CD14-positive monocyte (primary cell): Measurements from ENCODE around the gene GAGE10. TPM values are rescaled to one million over a fixed set of nuclear protein-coding genes. Genes with fewer than 3 reads are reported as not detected.

Source experiments
- DNase-seq, 3 donors: peaks; one replicate each; pipeline ENCODE4 v3.0.0-alpha.2; 2011 to 2022
- H2AFZ ChIP-seq: 2 replicates; pipeline ENCODE4 v1.6.0; 2012; ENCODE audit warnings: mild to moderate bottlenecking, low read depth, low read length, inconsistent platforms; ENCODE audit not compliant: insufficient read depth, poor library complexity, severe bottlenecking
- H3K27ac ChIP-seq, 2 donors: 1 replicate in 1 of 2; 2 replicates in 1 of 2; pipeline ENCODE4 v1.5.1; 2012 to 2013; ENCODE audit warnings: low read length in 2 of 2, control low read depth in 1 of 2, inconsistent platforms in 1 of 2, low read depth in 1 of 2, mild to moderate bottlenecking in 1 of 2
- H3K27me3 ChIP-seq, 2 donors: one replicate each; pipeline versions ENCODE4 v1.6.0 to v1.6.1; 2011 to 2013; ENCODE audit warnings: low read length in 2 of 2; ENCODE audit not compliant: control insufficient read depth in 2 of 2, insufficient read depth in 2 of 2
- H3K36me3 ChIP-seq, 2 donors: replicated peaks in 1 of 2; 1 replicate in 1 of 2; 2 replicates in 1 of 2; pipeline versions ENCODE4 v1.5.1 to v1.6.1; 2012 to 2013; ENCODE audit warnings: low read length in 2 of 2, control low read depth in 1 of 2, inconsistent platforms in 1 of 2, mild to moderate bottlenecking in 1 of 2; ENCODE audit not compliant: insufficient read depth in 2 of 2, control insufficient read depth in 1 of 2
- H3K4me1 ChIP-seq, 2 donors: 1 replicate in 1 of 2; 2 replicates in 1 of 2; pipeline versions ENCODE4 v1.5.1 to v1.6.1; 2012 to 2013; ENCODE audit warnings: low read length in 2 of 2, control low read depth in 1 of 2, inconsistent platforms in 1 of 2, mild to moderate bottlenecking in 1 of 2, moderate library complexity in 1 of 2; ENCODE audit not compliant: insufficient read depth in 2 of 2, control insufficient read depth in 1 of 2
- H3K4me2 ChIP-seq: replicated peaks from 2 replicates; pipeline ENCODE3; 2012; ENCODE audit warnings: low read length, moderate library complexity, mild to moderate bottlenecking; ENCODE audit not compliant: poor library complexity, severe bottlenecking; ENCODE audit errors: extremely low read depth
- H3K4me3 ChIP-seq, 3 experiments: fragments of 200-600 bp in 1 of 3; sonication (generic) in 1 of 3; replicated peaks in 1 of 3; 1 replicate in 2 of 3; 2 replicates in 1 of 3; pipeline ENCODE4 v1.5.1; 2011 to 2013; ENCODE audit warnings: low read length in 3 of 3, mild to moderate bottlenecking in 3 of 3, control low read depth in 2 of 3, low read depth in 2 of 3, inconsistent platforms in 1 of 3, moderate library complexity in 1 of 3
- H3K79me2 ChIP-seq: 2 replicates; pipeline ENCODE4 v1.6.0; 2012; ENCODE audit warnings: mild to moderate bottlenecking, control low read depth, inconsistent platforms, low read length, moderate library complexity; ENCODE audit not compliant: insufficient read depth
- H3K9ac ChIP-seq: 2 replicates; pipeline ENCODE4 v1.6.0; 2017; ENCODE audit warnings: low read length, mild to moderate bottlenecking; ENCODE audit not compliant: insufficient read depth, poor library complexity, severe bottlenecking
- H3K9me3 ChIP-seq, 2 donors: replicated peaks in 1 of 2; 1 replicate in 1 of 2; 2 replicates in 1 of 2; pipeline versions ENCODE4 v1.5.1 to v1.6.1; 2012 to 2013; ENCODE audit warnings: low read length in 2 of 2, control low read depth in 1 of 2; ENCODE audit not compliant: control insufficient read depth in 1 of 2, insufficient read depth in 1 of 2
- H4K20me1 ChIP-seq: 2 replicates; pipeline ENCODE4 v1.6.0; 2012; ENCODE audit warnings: mild to moderate bottlenecking, low read length, control low read depth, moderate library complexity; ENCODE audit not compliant: insufficient read depth
- H3K27ac Mint-ChIP-seq, 7 donors: one replicate each; pipeline ENCODE4 v1.8.0; 2020; ENCODE audit warnings: mild to moderate bottlenecking in 7 of 7, mixed read lengths in 7 of 7, moderate library complexity in 6 of 7, inconsistent platforms in 2 of 7
- H3K27me3 Mint-ChIP-seq, 3 donors: one replicate each; pipeline ENCODE4 v1.8.0; 2021 to 2022; ENCODE audit warnings: low read depth in 3 of 3, mild to moderate bottlenecking in 3 of 3, mixed read lengths in 3 of 3, moderate library complexity in 3 of 3, inconsistent platforms in 1 of 3
- H3K36me3 Mint-ChIP-seq, 2 donors: one replicate each; pipeline ENCODE4 v1.8.0; 2020; ENCODE audit warnings: mixed read lengths in 2 of 2, inconsistent platforms in 1 of 2, mild to moderate bottlenecking in 1 of 2
- H3K4me1 Mint-ChIP-seq: one replicate; pipeline ENCODE4 v1.8.0; 2020; ENCODE audit warnings: mild to moderate bottlenecking, mixed read lengths
- H3K4me3 Mint-ChIP-seq, 2 donors: one replicate each; pipeline ENCODE4 v1.8.0; 2020; ENCODE audit warnings: mild to moderate bottlenecking in 2 of 2, mixed read lengths in 2 of 2, moderate library complexity in 1 of 2
- H3K9me3 Mint-ChIP-seq, 7 donors: one replicate each; pipeline ENCODE4 v1.8.0; 2020 to 2022; ENCODE audit warnings: mixed read lengths in 7 of 7, mild to moderate bottlenecking in 6 of 7, moderate library complexity in 6 of 7, inconsistent platforms in 2 of 7
- CTCF ChIP-seq: fragments of 200-600 bp; IDR thresholded peaks from one replicate; pipeline ENCODE4 v1.8.0; 2022; ENCODE audit warnings: antibody characterized with exemption, mild to moderate bottlenecking
- WGBS: methylation state at CpG from one replicate; pipeline ENCODE4 v1.1.5; 2013; ENCODE audit warnings: missing lambda C conversion rate; ENCODE audit not compliant: insufficient coverage; 5-methylcytosine and 5-hydroxymethylcytosine counted together
- intact Hi-C, 2 donors: fragments of 100-400 bp; cut with micrococcal nuclease; formaldehyde crosslinking; loops; one replicate each; pipeline versions ENCODE4 v1.15.0 to v1.15.1; 2023
- polyA plus RNA-seq, 3 donors: library from polyadenylated mRNA; depleted of rRNA in 1 of 3; unstranded in 2 of 3; stranded (reverse) in 1 of 3; fragments of 300-500 nt in 2 of 3; fragments of >200 nt in 1 of 3; fragmentation: Illumina TruSeq in 2 of 3; gene quantifications; 1 replicate in 2 of 3; 2 replicates in 1 of 3; pipeline ENCODE4 v1.2.3, GENCODE V29; 2012 to 2021

Gene GAGE10
- polyA plus RNA-seq, 3 donors = not detected

- no peaks in the 10 kb centered on the region for H3K4me1 ChIP-seq
- no peak for DNase-seq
Measured at GRCh38 chrX:49260221-49260985, 43.0 kb upstream of the GAGE10 start.

GRCh38 chrX:49262603-49263002 is 40.8 kb upstream of the GAGE10 start:
- DNase-seq = no peak
- Mint-ChIP-seq H3K4me3 (no peak overlapping the region), H3K27me3 (peaks cover 3 to 9% (median 6%) of the 10 kb centered on the region in 3 donors), H3K36me3 (no peaks in the 10 kb centered on the region), H3K4me1 (no peaks in the 10 kb centered on the region), H3K27ac (no peak overlapping the region), H3K9me3 (no peaks in the 10 kb centered on the region)
- no peaks in the 10 kb centered on the region for H3K9me3 ChIP-seq
- no peaks in the 10 kb centered on the region for H3K4me1 ChIP-seq
- intact Hi-C loops = no loop called here
- WGBS = no CpG with 5 or more reads among the region's 1 CpG
- no peak overlapping the region for H3K27ac ChIP-seq
- H4K20me1 ChIP-seq = no peaks in the 10 kb centered on the region
- H3K4me3 ChIP-seq = no peak overlapping the region
- no peak overlapping the region for H2AFZ ChIP-seq
- H3K79me2 ChIP-seq = no peaks in the 10 kb centered on the region
- H3K27me3 ChIP-seq = no peaks in the 10 kb centered on the region
- H3K9ac ChIP-seq = no peak overlapping the region
- H3K36me3 ChIP-seq = no peaks in the 10 kb centered on the region
- no peak overlapping the region for H3K4me2 ChIP-seq
- no peak for TF ChIP-seq CTCF

More at GRCh38 chrX:49260221-49260985, 43.0 kb upstream of the GAGE10 start:
- Mint-ChIP-seq H3K4me3 (no peak overlapping the region), H3K36me3 (no peaks in the 10 kb centered on the region), H3K27ac (peak overlapping the region in 1 of 7 donors; percentile 32), H3K4me1 (no peaks in the 10 kb centered on the region), H3K9me3 (no peaks in the 10 kb centered on the region), H3K27me3 (peaks cover 3 to 12% (median 7%) of the 10 kb centered on the region in 3 donors)
- no peak overlapping the region for H3K9ac ChIP-seq
- intact Hi-C loops = no loop called here
- no peaks in the 10 kb centered on the region for H4K20me1 ChIP-seq
- TF ChIP-seq CTCF = no peak
- H3K4me3 ChIP-seq = no peak overlapping the region
- no peaks in the 10 kb centered on the region for H3K27me3 ChIP-seq
- no peak overlapping the region for H3K4me2 ChIP-seq
- no peaks in the 10 kb centered on the region for H3K9me3 ChIP-seq
- 97% methylated on average over 11 of the region's 17 CpGs for WGBS
- no peak overlapping the region for H2AFZ ChIP-seq
- no peaks in the 10 kb centered on the region for H3K79me2 ChIP-seq
- no peak overlapping the region for H3K27ac ChIP-seq
- H3K36me3 ChIP-seq = no peaks in the 10 kb centered on the region
